ENCODE data around the gene ST3GAL3.

DNA sequence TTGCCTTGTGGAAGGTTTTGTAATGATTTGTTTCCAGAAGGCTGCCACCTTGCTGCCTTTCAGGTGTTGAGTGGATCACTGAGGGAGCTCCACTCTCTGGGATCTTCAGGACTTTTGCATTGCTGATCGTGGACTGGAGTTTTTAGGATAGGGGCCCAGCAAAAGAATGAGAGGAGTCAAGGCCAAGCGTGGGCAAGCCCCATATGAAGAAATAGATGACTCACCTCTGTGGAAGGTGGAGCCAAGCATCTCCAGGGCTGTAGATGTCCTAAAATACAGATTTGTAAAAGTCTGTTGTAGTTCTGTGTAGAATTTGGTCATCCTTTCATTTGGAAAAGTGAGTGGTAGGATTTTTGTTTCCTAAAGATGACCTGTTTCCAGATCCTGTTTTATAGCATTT lies 67.0 kb downstream of the ST3GAL3 start:
- TF ChIP-seq, protein P1, sequence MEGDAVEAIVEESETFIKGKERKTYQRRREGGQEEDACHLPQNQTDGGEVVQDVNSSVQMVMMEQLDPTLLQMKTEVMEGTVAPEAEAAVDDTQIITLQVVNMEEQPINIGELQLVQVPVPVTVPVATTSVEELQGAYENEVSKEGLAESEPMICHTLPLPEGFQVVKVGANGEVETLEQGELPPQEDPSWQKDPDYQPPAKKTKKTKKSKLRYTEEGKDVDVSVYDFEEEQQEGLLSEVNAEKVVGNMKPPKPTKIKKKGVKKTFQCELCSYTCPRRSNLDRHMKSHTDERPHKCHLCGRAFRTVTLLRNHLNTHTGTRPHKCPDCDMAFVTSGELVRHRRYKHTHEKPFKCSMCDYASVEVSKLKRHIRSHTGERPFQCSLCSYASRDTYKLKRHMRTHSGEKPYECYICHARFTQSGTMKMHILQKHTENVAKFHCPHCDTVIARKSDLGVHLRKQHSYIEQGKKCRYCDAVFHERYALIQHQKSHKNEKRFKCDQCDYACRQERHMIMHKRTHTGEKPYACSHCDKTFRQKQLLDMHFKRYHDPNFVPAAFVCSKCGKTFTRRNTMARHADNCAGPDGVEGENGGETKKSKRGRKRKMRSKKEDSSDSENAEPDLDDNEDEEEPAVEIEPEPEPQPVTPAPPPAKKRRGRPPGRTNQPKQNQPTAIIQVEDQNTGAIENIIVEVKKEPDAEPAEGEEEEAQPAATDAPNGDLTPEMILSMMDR (IDR thresholded peaks at IDR 0.05): no peak
- no peak for TF ChIP-seq EZH2phosphoT487 (IDR thresholded peaks at IDR 0.05)
